K562 (cell line): ENCODE measurements around the gene CRTC3. TPM values are rescaled to one million over a fixed set of nuclear protein-coding genes. Genes with fewer than 3 reads are reported as not detected.

ENCODE experiments used
- ATAC-seq: fragments of 200-7000 bp; cut with Tn5 transposase; 3 replicates; pipeline ENCODE4 v1.9.1; 2020; ENCODE audit warnings: moderate library complexity
- BruUV-seq: library from RNA; stranded (reverse); fragments of 400-500 nt; replicated peaks from 2 replicates; lab custom pipeline; 2021; lab: Mats Ljungman, UMichigan
- CTCF ChIA-PET: fragments of 300-600 bp; formaldehyde crosslinking; extraction: SDS; loops from one replicate; lab custom pipeline; 2021; ENCODE audit warnings: low intra/inter-chr PET ratio; lab: Yijun Ruan, JAX
- POLR2A ChIA-PET: fragments of 300-600, 350-650 bp; sonication (Branson Sonifier 250); formaldehyde crosslinking; extraction: SDS; loops from one replicate; lab custom pipeline; 2021; ENCODE audit warnings: antibody characterized with exemption, inconsistent platforms; lab: Yijun Ruan, JAX
- DNase-seq, 4 experiments: peaks; one replicate each; pipeline versions ENCODE4 v3.0.0 to v3.0.0-alpha.2; 2011 to 2018; ENCODE audit warnings: low spot score in 3 of 4, mixed read lengths in 3 of 4; ENCODE audit errors: extremely low read depth in 1 of 4
- FAIRE-seq: peaks from 2 replicates; lab custom pipeline; 2011; peaks lifted over from hg19 to GRCh38; lab: Jason Lieb, UNC
- H2AFZ ChIP-seq: 2 replicates; pipeline ENCODE4 v1.6.0; 2011; ENCODE audit warnings: low read depth, low read length, control low read depth, inconsistent platforms
- H3K27ac ChIP-seq: fragments of 200-600 bp; 3 replicates; pipeline ENCODE4 v1.8.0; 2011; ENCODE audit warnings: low read depth, mild to moderate bottlenecking, control low read depth, inconsistent platforms, low read length, moderate library complexity, mixed read lengths; ENCODE audit errors: extremely low read depth
- H3K27me3 ChIP-seq, 2 experiments: fragments of 300-600 bp in 1 of 2; 2 replicates in 1 of 2; 3 replicates in 1 of 2; pipeline versions ENCODE4 v1.6.0 to v1.8.0; 2011; ENCODE audit warnings: inconsistent platforms in 2 of 2, low read length in 2 of 2, mild to moderate bottlenecking in 1 of 2, mixed read lengths in 1 of 2, moderate library complexity in 1 of 2; ENCODE audit not compliant: control insufficient read depth in 2 of 2, insufficient read depth in 2 of 2
- H3K36me3 ChIP-seq: fragments of 300-600 bp; 3 replicates; pipeline ENCODE4 v1.8.0; 2011; ENCODE audit warnings: mild to moderate bottlenecking, low read length, inconsistent platforms; ENCODE audit not compliant: control insufficient read depth, insufficient read depth
- H3K4me1 ChIP-seq, 2 experiments: fragments of 200-600 bp in 1 of 2; replicated peaks in 1 of 2; 2 replicates in 1 of 2; 3 replicates in 1 of 2; pipeline versions ENCODE4 v1.5.1 to v1.8.0; 2011; ENCODE audit warnings: inconsistent platforms in 2 of 2, low read length in 2 of 2, mild to moderate bottlenecking in 1 of 2, mixed read lengths in 1 of 2, moderate library complexity in 1 of 2; ENCODE audit not compliant: control insufficient read depth in 2 of 2, insufficient read depth in 2 of 2
- H3K4me2 ChIP-seq: 2 replicates; pipeline ENCODE4 v1.6.1; 2011; ENCODE audit warnings: low read length, control low read depth, inconsistent platforms, mixed read lengths; ENCODE audit not compliant: insufficient read depth
- H3K4me3 ChIP-seq: fragments of 200-600 bp; sonication (generic), shearing (Covaris generic); 2 replicates; pipeline ENCODE4 v1.5.1; 2016; ENCODE audit warnings: control low read depth, inconsistent platforms
- H3K79me2 ChIP-seq: fragments of 200-600 bp; 3 replicates; pipeline ENCODE4 v1.8.0; 2011; ENCODE audit warnings: low read length, inconsistent platforms; ENCODE audit not compliant: control insufficient read depth, insufficient read depth
- H3K9ac ChIP-seq, 2 experiments: 2 replicates each; pipeline versions ENCODE4 v1.6.0 to v1.6.1; 2011; ENCODE audit warnings: low read depth in 2 of 2, low read length in 2 of 2, control low read depth in 1 of 2, inconsistent platforms in 1 of 2, mild to moderate bottlenecking in 1 of 2, mixed read lengths in 1 of 2; ENCODE audit not compliant: insufficient read depth in 1 of 2
- H3K9me1 ChIP-seq: one replicate; pipeline ENCODE4 v1.6.0; 2011; ENCODE audit warnings: inconsistent platforms, mild to moderate bottlenecking, low read length, moderate library complexity; ENCODE audit not compliant: control insufficient read depth, insufficient read depth
- H3K9me3 ChIP-seq: replicated peaks from 2 replicates; pipeline ENCODE4 v1.5.1; 2011; ENCODE audit warnings: low read depth, low read length, inconsistent platforms; ENCODE audit not compliant: control insufficient read depth, insufficient read depth
- H4K20me1 ChIP-seq: replicated peaks from 2 replicates; pipeline ENCODE4 v1.6.1; 2011; ENCODE audit warnings: low read length, inconsistent platforms, mixed read lengths; ENCODE audit not compliant: control insufficient read depth, insufficient read depth
- RBM15 ChIP-seq: fragments of 200-400 bp; formaldehyde crosslinking; IDR thresholded peaks from 2 replicates; pipeline ENCODE4 v1.6.1; 2018; ENCODE audit warnings: mild to moderate bottlenecking, low read length, moderate library complexity; ENCODE audit not compliant: insufficient read depth
- RNF2 ChIP-seq: sonication (generic); IDR thresholded peaks from 2 replicates; pipeline ENCODE4 v1.6.1; 2016
- ZNF75A ChIP-seq: fragments of 450-650 bp; formaldehyde crosslinking; IDR thresholded peaks from 2 replicates; pipeline ENCODE4 v1.4.0; 2020; ENCODE audit warnings: mild to moderate bottlenecking
- WGBS: fragments of 100-300 bp; shearing (Covaris generic); methylation state at CpG from one replicate; pipeline ENCODE4 v1.1.6; 2016; ENCODE audit warnings: low coverage, mixed read lengths; ENCODE audit not compliant: insufficient coverage; ENCODE audit errors: missing lambda C conversion rate; 5-methylcytosine and 5-hydroxymethylcytosine counted together
- in situ Hi-C: fragments of 300-500 bp; cut with MboI; formaldehyde crosslinking; loops from 4 replicates; pipeline ENCODE4 v1.15.0; 2018; ENCODE audit warnings: inconsistent platforms, mixed read lengths
- intact Hi-C: fragments of 100-400 bp; cut with micrococcal nuclease; formaldehyde crosslinking; loops from 2 replicates; pipeline ENCODE4 v1.14.2; 2022
- polyA plus RNA-seq, 8 experiments: library from polyadenylated mRNA; depleted of rRNA in 4 of 8; stranded (reverse) in 5 of 8; unstranded in 3 of 8; fragments of >200 nt; fragmentation: Nextera tagmentation in 2 of 8; fragmentation: Illumina TruSeq in 1 of 8; extraction: Ambion mirVana in 2 of 8; extraction: Trizol in 1 of 8; gene quantifications; 2 replicates each; pipeline versions ENCODE4 v1.2.1 to v1.2.3, GENCODE V29; 2011 to 2014; ENCODE audit warnings: inconsistent platforms in 1 of 8, missing spikeins in 1 of 8
- total RNA-seq, 7 experiments: library from RNA; depleted of rRNA in 6 of 7; stranded (reverse); fragments of >200 nt in 6 of 7; fragmentation: Illumina TruSeq in 2 of 7; extraction: Trizol in 2 of 7; gene quantifications; 2 replicates each; pipeline versions ENCODE4 v1.2.1 to v1.2.3, GENCODE V29; 2011 to 2021; ENCODE audit warnings: low replicate concordance in 1 of 7
- TF ChIP-seq, protein P1 (sequence below), 3 experiments: IDR thresholded peaks in 2 of 3; conservative IDR thresholded peaks in 1 of 3; 2 replicates each; pipeline ENCODE4 v1.5.1; 2011 to 2012; ENCODE audit warnings: low read length in 3 of 3, mild to moderate bottlenecking in 3 of 3, control low read depth in 2 of 3, improper control_type of control experiment in 1 of 3, inconsistent platforms in 1 of 3, low read depth in 1 of 3, mixed read lengths in 1 of 3, moderate library complexity in 1 of 3; ENCODE audit not compliant: insufficient read depth in 2 of 3

Gene CRTC3
- total and polyA plus RNA-seq, 9 of the 15 experiments (the other 6 are each of a cell fraction or from before 2014, with no cell fraction given) = 1.2 to 19.0 (median 11.6) TPM

DNA sequence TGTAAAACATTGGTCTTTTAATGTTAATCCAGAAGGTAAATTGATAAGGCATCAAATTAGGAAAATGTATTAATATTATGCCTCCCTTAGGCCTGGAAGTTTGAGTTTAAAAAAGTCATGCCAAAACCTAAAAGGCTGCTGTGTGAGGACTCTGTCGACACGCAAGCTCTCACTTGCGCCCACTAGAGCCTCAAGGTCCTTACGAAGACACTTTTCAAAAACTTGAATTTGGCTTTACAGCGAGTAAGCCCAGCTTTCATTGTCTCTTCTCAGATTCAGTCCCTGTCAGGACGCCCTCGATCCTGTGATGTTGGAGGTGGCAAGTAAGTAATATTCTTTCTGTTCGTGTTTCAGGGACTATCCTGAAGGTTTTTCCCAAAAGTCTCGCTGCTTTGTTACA, 89.7 kb downstream of the CRTC3 start:
- FAIRE-seq (peak; percentile 67), ATAC-seq (no peak), DNase-seq (no peak)
- in situ Hi-C loops (no loop called here), intact Hi-C loops (no loop called here)
- H3K36me3 ChIP-seq = peaks cover 30% of the 10 kb centered on the region
- H3K27me3 ChIP-seq = no peaks in the 10 kb centered on the region
- H3K4me3 ChIP-seq = no peak overlapping the region
- no peak overlapping the region for H2AFZ ChIP-seq
- 89% methylated on average over 9 of the region's 9 CpGs for WGBS
- no peak overlapping the region for H3K27ac ChIP-seq
- no peak overlapping the region for H3K9ac ChIP-seq
- BruUV-seq = no TSS peak
- H4K20me1 ChIP-seq = no peaks in the 10 kb centered on the region
- H3K79me2 ChIP-seq = no peaks in the 10 kb centered on the region
- H3K9me3 ChIP-seq = no peaks in the 10 kb centered on the region
- H3K9me1 ChIP-seq = no peaks in the 10 kb centered on the region
- TF ChIP-seq, protein P1, sequence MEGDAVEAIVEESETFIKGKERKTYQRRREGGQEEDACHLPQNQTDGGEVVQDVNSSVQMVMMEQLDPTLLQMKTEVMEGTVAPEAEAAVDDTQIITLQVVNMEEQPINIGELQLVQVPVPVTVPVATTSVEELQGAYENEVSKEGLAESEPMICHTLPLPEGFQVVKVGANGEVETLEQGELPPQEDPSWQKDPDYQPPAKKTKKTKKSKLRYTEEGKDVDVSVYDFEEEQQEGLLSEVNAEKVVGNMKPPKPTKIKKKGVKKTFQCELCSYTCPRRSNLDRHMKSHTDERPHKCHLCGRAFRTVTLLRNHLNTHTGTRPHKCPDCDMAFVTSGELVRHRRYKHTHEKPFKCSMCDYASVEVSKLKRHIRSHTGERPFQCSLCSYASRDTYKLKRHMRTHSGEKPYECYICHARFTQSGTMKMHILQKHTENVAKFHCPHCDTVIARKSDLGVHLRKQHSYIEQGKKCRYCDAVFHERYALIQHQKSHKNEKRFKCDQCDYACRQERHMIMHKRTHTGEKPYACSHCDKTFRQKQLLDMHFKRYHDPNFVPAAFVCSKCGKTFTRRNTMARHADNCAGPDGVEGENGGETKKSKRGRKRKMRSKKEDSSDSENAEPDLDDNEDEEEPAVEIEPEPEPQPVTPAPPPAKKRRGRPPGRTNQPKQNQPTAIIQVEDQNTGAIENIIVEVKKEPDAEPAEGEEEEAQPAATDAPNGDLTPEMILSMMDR (IDR thresholded peaks at IDR 0.05 in 2 of 3, conservative IDR thresholded peaks at IDR 0.05 in 1 of 3; ENCODE audit: insufficient read depth in 2 of 3, low read depth in 1 of 3, low read length in 3 of 3) = peak in 1 of 3 experiments; percentile 9; a peak in 1 of 6 replicates
- TF ChIP-seq RNF2 = no peak
- peaks cover 16 to 35% of the 10 kb centered on the region in 2 experiments for H3K4me1 ChIP-seq
- no peak overlapping the region for H3K4me2 ChIP-seq
- ChIA-PET POLR2A (interaction anchor here (0.9 kb wide), 1 partner anchor 43 kb away, joined by 3 read pairs; no protein-coding TSS in a partner anchor), CTCF (no interaction called here)

DNA sequence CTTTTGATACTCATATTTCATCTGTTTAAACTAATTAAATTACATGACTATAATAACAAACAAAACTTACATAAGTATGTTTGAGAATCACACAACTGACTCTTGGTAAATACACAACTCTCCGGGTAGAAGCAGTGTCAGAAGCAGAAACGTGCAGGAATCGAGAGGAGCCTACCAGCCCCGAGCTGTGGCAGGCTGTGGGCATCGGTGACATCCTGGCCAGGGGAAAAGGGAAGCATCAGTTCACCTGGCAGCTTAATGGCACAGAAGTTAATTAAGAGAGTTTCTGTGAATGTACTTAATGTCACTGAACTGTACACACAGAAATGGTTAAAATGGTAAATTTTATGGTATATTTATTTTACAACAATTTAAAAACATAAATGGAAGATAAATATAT, 90.2 kb downstream of the CRTC3 start:
- intact Hi-C loops = no loop called here
- in situ Hi-C loops = no loop called here
- no peak for ATAC-seq
- ChIA-PET POLR2A (interaction anchor here (1.3 kb wide), 1 partner anchor 22 kb away, joined by 3 read pairs; no protein-coding TSS in a partner anchor), CTCF (no interaction called here)
- Histone ChIP-seq H3K27ac (peak overlapping the region; percentile 46), H2AFZ (no peak overlapping the region), H3K4me1 (peaks cover 16 to 35% of the 10 kb centered on the region in 2 experiments), H4K20me1 (no peaks in the 10 kb centered on the region), H3K9me1 (no peaks in the 10 kb centered on the region), H3K27me3 (no peaks in the 10 kb centered on the region), H3K9me3 (no peaks in the 10 kb centered on the region), H3K4me2 (no peak overlapping the region), H3K4me3 (no peak overlapping the region), H3K36me3 (peaks cover 29% of the 10 kb centered on the region), H3K9ac (peak overlapping the region; percentile 10 to 60; a peak in 2 of 4 replicates), H3K79me2 (no peaks in the 10 kb centered on the region)
- no peak for DNase-seq
- TF ChIP-seq RBM15 = no peak
- 0 out of 2 replicates have a peak, but pooled peaks have one; percentile 22 for TF ChIP-seq ZNF75A (CRISPR knock-in tag)
- 80% methylated on average over 5 of the region's 5 CpGs for WGBS
- BruUV-seq = no TSS peak
- no peak for FAIRE-seq
